ENCODE data around the gene CD5L. TPM values are rescaled to one million over a fixed set of nuclear protein-coding genes. Genes with fewer than 3 reads are reported as not detected.

The CD5L gene
- total RNA-seq, 2 experiments from 2014 or later: not detected

DNA sequence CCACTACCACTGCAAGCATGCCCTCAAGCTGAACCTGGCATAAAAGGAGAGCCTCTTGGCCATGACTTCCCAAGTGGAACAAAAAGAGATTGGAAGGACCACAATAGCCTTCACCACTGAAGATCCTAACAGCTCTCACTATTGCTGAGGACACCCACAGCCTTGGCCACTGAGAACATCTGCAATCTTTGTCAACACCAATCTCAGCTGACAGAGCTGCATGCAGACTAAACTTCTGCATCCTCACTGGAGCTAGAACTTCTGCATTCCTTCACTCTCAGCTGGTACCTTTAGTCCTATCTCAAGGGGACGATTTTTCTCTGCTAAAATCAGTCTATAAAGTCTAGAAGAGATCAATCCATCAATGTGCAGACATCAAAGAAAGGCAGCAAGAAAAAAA, 56.4 kb downstream of the CD5L start:
- TF ChIP-seq, protein P1, sequence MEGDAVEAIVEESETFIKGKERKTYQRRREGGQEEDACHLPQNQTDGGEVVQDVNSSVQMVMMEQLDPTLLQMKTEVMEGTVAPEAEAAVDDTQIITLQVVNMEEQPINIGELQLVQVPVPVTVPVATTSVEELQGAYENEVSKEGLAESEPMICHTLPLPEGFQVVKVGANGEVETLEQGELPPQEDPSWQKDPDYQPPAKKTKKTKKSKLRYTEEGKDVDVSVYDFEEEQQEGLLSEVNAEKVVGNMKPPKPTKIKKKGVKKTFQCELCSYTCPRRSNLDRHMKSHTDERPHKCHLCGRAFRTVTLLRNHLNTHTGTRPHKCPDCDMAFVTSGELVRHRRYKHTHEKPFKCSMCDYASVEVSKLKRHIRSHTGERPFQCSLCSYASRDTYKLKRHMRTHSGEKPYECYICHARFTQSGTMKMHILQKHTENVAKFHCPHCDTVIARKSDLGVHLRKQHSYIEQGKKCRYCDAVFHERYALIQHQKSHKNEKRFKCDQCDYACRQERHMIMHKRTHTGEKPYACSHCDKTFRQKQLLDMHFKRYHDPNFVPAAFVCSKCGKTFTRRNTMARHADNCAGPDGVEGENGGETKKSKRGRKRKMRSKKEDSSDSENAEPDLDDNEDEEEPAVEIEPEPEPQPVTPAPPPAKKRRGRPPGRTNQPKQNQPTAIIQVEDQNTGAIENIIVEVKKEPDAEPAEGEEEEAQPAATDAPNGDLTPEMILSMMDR (IDR thresholded peaks at IDR 0.05): no peak
- no peak for ATAC-seq (ENCODE audit: poor library complexity)
- Histone ChIP-seq H3K27me3 (ENCODE audit: control insufficient read depth in 1 of 2, insufficient read depth in 2 of 2, low read length in 2 of 2) (no peaks in the 10 kb centered on the region), H3K4me3 (ENCODE audit: low read length) (no peak overlapping the region), H3K36me3 (ENCODE audit: insufficient read depth, low read length) (no peaks in the 10 kb centered on the region), H3K9me3 (ENCODE audit: control insufficient read depth in 1 of 2, insufficient read depth in 1 of 2, low read length in 2 of 2) (no peaks in the 10 kb centered on the region), H3K27ac (ENCODE audit: low read depth in 1 of 2, low read length in 2 of 2) (no peak overlapping the region), H3K4me1 (ENCODE audit: insufficient read depth, low read length) (no peaks in the 10 kb centered on the region)
- H3K9me3 Mint-ChIP-seq: peaks cover 4% of the 10 kb centered on the region
- ChIA-PET POLR2A (no interaction called here), CTCF (no interaction called here)
- no peaks in the 10 kb centered on the region for H3K4me1 Mint-ChIP-seq (ENCODE audit: low read depth)
- peaks cover 5% of the 10 kb centered on the region for H3K27me3 Mint-ChIP-seq
- H3K27ac Mint-ChIP-seq: no peak overlapping the region
- H3K36me3 Mint-ChIP-seq (ENCODE audit: low read depth): no peaks in the 10 kb centered on the region
- DNase-seq: no peak
- intact Hi-C loops (cut with DNase I, micrococcal nuclease): no loop called here
- no peak overlapping the region for H3K4me3 Mint-ChIP-seq

DNA sequence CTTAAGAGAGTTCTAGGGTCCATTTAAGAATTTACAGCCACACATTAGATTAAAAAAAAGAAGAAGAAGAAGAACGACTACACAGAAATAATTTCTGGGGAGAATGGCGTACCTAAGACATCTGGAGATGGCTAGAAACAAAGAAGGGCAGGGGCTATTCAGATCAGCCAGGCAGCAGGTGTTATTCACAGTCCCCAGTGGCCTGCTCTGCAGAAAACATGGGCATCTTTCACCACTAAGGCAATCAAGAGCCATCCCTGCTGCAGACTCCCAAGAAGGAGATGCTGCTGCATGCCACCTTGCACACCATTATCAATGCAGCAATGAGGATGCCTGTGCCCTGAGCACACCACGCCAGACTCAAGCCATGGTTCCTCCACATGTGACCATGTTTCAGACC, 56.8 kb downstream of the CD5L start:
- TF ChIP-seq, protein P1 (IDR thresholded peaks at IDR 0.05): no peak
- ChIA-PET POLR2A (no interaction called here), CTCF (no interaction called here)
- Mint-ChIP-seq H3K27ac (no peak overlapping the region), H3K27me3 (peaks cover 5% of the 10 kb centered on the region), H3K36me3 (ENCODE audit: low read depth) (no peaks in the 10 kb centered on the region), H3K4me3 (no peak overlapping the region), H3K4me1 (ENCODE audit: low read depth) (no peaks in the 10 kb centered on the region), H3K9me3 (peaks cover 1% of the 10 kb centered on the region)
- Histone ChIP-seq H3K27me3 (ENCODE audit: control insufficient read depth in 1 of 2, insufficient read depth in 2 of 2, low read length in 2 of 2) (no peaks in the 10 kb centered on the region), H3K9me3 (ENCODE audit: control insufficient read depth in 1 of 2, insufficient read depth in 1 of 2, low read length in 2 of 2) (no peaks in the 10 kb centered on the region), H3K36me3 (ENCODE audit: insufficient read depth, low read length) (no peaks in the 10 kb centered on the region), H3K4me3 (ENCODE audit: low read length) (no peak overlapping the region), H3K27ac (ENCODE audit: low read depth in 1 of 2, low read length in 2 of 2) (no peak overlapping the region), H3K4me1 (ENCODE audit: insufficient read depth, low read length) (no peaks in the 10 kb centered on the region)
- ATAC-seq (ENCODE audit: poor library complexity): no peak
- intact Hi-C loops (cut with DNase I, micrococcal nuclease): no loop called here
- DNase-seq: no peak

DNA sequence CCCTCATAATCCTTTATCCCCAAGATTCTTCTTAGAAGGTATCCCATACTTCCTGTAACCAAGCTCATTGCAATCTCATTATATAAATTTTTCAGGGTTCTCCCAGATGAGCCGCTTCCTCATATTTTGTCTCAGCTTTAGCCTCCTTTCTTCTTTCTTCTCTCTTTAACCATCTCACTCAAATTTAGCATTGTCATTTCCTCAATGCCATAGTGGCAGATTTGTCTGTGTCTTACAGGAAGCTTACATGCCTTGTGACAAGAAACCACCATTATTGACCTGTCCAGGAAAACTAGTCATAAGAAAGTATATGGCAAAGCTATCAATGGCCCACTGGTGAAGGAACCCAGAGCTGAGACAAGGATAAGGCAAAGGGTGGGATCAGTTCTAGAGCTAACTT, 58.7 kb downstream of the CD5L start:
- no peak overlapping the region for H3K4me3 ChIP-seq (ENCODE audit: low read length)
- no peak overlapping the region for H3K4me3 Mint-ChIP-seq
- no peaks in the 10 kb centered on the region for H3K36me3 Mint-ChIP-seq (ENCODE audit: low read depth)
- DNase-seq (no peak), ATAC-seq (ENCODE audit: poor library complexity) (no peak)
- ChIA-PET CTCF (no interaction called here), POLR2A (no interaction called here)
- H3K4me1 Mint-ChIP-seq (ENCODE audit: low read depth): no peaks in the 10 kb centered on the region
- intact Hi-C loops (cut with DNase I, micrococcal nuclease): loop anchor here in 1 of 2 experiments (2.0 kb wide), 1 partner anchor 54 kb away; no protein-coding TSS in a partner anchor
- H3K4me1 ChIP-seq (ENCODE audit: insufficient read depth, low read length): no peaks in the 10 kb centered on the region
- no peaks in the 10 kb centered on the region for H3K27me3 ChIP-seq (ENCODE audit: control insufficient read depth in 1 of 2, insufficient read depth in 2 of 2, low read length in 2 of 2)
- no peak overlapping the region for H3K27ac Mint-ChIP-seq
- no peaks in the 10 kb centered on the region for H3K9me3 ChIP-seq (ENCODE audit: control insufficient read depth in 1 of 2, insufficient read depth in 1 of 2, low read length in 2 of 2)
- no peaks in the 10 kb centered on the region for H3K9me3 Mint-ChIP-seq
- TF ChIP-seq, protein P1 (IDR thresholded peaks at IDR 0.05): no peak
- peaks cover 5% of the 10 kb centered on the region for H3K27me3 Mint-ChIP-seq
- H3K27ac ChIP-seq (ENCODE audit: low read depth in 1 of 2, low read length in 2 of 2): no peak overlapping the region
- H3K36me3 ChIP-seq (ENCODE audit: insufficient read depth, low read length): no peaks in the 10 kb centered on the region

Measured in CD4-positive, alpha-beta T cell (primary cell).